Breast epithelium (tissue), 4 donors: ENCODE data around the gene B4GAT1. TPM values are rescaled to one million over a fixed set of nuclear protein-coding genes. Genes with fewer than 3 reads are reported as not detected.
"Not testable (repeated sequence)": the region's sequence is repeated elsewhere in the genome, so short reads cannot be mapped to it uniquely, and the experiment has no call there.

Experiments used
- DNase-seq, 2 donors: peaks; one replicate each; pipeline ENCODE4 v3.0.0-alpha.2; 2019; ENCODE audit warnings: low spot score in 2 of 2
- H3K27ac ChIP-seq, 2 donors: fragments of 200-600 bp; sonication (generic) in 1 of 2; one replicate each; pipeline ENCODE4 v1.5.1; 2016 to 2019; ENCODE audit warnings: mild to moderate bottlenecking in 1 of 2
- H3K27me3 ChIP-seq, 2 donors: fragments of 200-600 bp; sonication (generic) in 1 of 2; one replicate each; pipeline versions ENCODE4 v1.5.1 to v1.6.0; 2017 to 2019; ENCODE audit warnings: control low read depth in 1 of 2, mild to moderate bottlenecking in 1 of 2
- H3K36me3 ChIP-seq: fragments of 200-600 bp; one replicate; pipeline ENCODE4 v1.5.1; 2019
- H3K4me1 ChIP-seq, 2 donors: fragments of 200-600 bp; sonication (generic); one replicate each; pipeline ENCODE4 v1.5.1; 2016 to 2019; ENCODE audit warnings: control low read depth in 1 of 2
- H3K4me3 ChIP-seq, 3 donors: fragments of 200-600 bp; sonication (generic); 1 replicate in 2 of 3; 2 replicates in 1 of 3; pipeline ENCODE4 v1.5.1; 2016 to 2019; ENCODE audit warnings: mild to moderate bottlenecking in 3 of 3, moderate library complexity in 2 of 3
- H3K9me3 ChIP-seq, 2 donors: fragments of 200-600 bp; sonication (generic) in 1 of 2; one replicate each; pipeline ENCODE4 v1.5.1; 2016 to 2019; ENCODE audit warnings: control low read depth in 1 of 2
- CTCF ChIP-seq, 3 donors: fragments of 450-650 bp; IDR thresholded peaks; one replicate each; pipeline ENCODE4 v1.5.1; 2016 to 2017; ENCODE audit warnings: antibody characterized with exemption in 3 of 3, mild to moderate bottlenecking in 3 of 3, moderate library complexity in 3 of 3
- POLR2A ChIP-seq: fragments of 450-650 bp; IDR thresholded peaks from one replicate; pipeline ENCODE4 v1.6.1; 2016; ENCODE audit warnings: antibody characterized with exemption, mild to moderate bottlenecking, moderate library complexity
- POLR2AphosphoS5 ChIP-seq, 3 donors: sonication (generic); formaldehyde crosslinking; IDR thresholded peaks; one replicate each; pipeline ENCODE4 v1.6.1; 2017; ENCODE audit warnings: antibody characterized with exemption in 3 of 3
- intact Hi-C: fragments of 100-400 bp; cut with DNase I; formaldehyde crosslinking; loops from one replicate; pipeline ENCODE4 v1.15.1; 2023; ENCODE audit warnings: low total_unique reads
- total RNA-seq, 3 donors: library from RNA; depleted of rRNA; stranded (reverse); fragments of >200 nt; gene quantifications; one replicate each; pipeline ENCODE4 v1.1.0, GENCODE V29; 2016

Gene B4GAT1
- total RNA-seq, 3 donors from 2014 or later: 20.0 to 35.4 (median 30.1) TPM

- Histone ChIP-seq H3K27me3 (no peaks in the 10 kb centered on the region), H3K27ac (no peak overlapping the region), H3K9me3 (no peaks in the 10 kb centered on the region), H3K36me3 (no peaks in the 10 kb centered on the region), H3K4me3 (peak overlapping the region in 2 of 3 donors; percentile 35 to 44), H3K4me1 (no peaks in the 10 kb centered on the region)
- DNase-seq: peak; percentile 70 to 85
- peak; percentile 74 to 95 (median 85) for TF ChIP-seq CTCF (IDR thresholded peaks at IDR 0.05)
- no peak for TF ChIP-seq POLR2A
- peak in 1 of 3 donors; percentile 26 for TF ChIP-seq POLR2AphosphoS5 (IDR thresholded peaks at IDR 0.05)
- intact Hi-C loops: no loop called here
Measured at GRCh38 chr11:66386171-66387069, 39.0 kb upstream of the B4GAT1 start.

DNA sequence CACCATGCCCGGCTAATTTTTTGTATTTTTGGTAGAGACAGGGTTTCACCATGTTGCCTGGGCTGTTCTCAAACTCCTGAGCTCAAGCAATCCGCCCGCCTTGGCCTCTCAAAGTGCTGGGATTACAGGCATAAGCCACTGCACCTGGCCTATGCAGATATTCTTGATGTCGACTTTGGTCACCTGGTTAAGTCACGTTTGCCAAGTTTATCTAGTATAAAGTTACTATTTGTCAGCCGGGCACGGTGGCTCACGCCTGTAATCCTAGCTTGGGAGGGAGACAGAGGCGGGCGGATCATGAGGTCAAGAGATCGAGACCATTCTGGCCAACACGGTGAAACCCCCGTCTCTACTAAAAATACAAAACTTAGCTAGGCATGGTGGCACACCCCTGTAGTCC, 36.9 kb upstream of the B4GAT1 start:
- H3K4me1 ChIP-seq, H3K36me3 ChIP-seq, H3K4me3 ChIP-seq, H3K27ac ChIP-seq, H3K27me3 ChIP-seq, DNase-seq, intact Hi-C loops, H3K9me3 ChIP-seq: not testable (repeated sequence)

DNA sequence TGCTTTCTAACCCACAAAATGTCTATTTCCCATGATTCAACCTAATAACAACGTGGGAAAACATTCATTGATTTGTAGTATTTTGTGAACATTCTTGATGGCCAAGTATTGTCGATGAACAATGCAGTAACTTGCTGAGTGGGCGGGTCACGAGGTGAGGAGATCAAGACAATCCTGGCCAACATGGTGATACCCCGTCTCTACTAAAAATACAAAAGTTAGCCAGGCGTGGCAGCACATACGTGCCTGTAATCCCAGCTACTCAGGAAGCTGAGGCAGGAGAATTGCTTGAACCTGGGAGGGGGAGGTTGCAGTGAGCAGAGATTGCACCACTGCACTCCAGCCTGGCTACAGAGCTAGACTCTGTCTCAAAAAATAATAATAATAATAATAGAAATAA, 32.8 kb upstream of the B4GAT1 start:
- intact Hi-C loops, DNase-seq, H3K27ac ChIP-seq, H3K4me3 ChIP-seq, H3K9me3 ChIP-seq, H3K27me3 ChIP-seq, H3K4me1 ChIP-seq, H3K36me3 ChIP-seq: not testable (repeated sequence)

GRCh38 chr11:66373690-66374287, 26.4 kb upstream of the B4GAT1 start:
- H3K9me3 ChIP-seq, H3K27me3 ChIP-seq: not testable (repeated sequence)

GRCh38 chr11:66373265-66373664, 25.8 kb upstream of the B4GAT1 start:
- no peak overlapping the region for H3K4me3 ChIP-seq
- TF ChIP-seq CTCF (IDR thresholded peaks at IDR 0.05) (no peak), POLR2A (no peak), POLR2AphosphoS5 (IDR thresholded peaks at IDR 0.05) (no peak)
- no peaks in the 10 kb centered on the region for H3K4me1 ChIP-seq
- no peaks in the 10 kb centered on the region for H3K27me3 ChIP-seq
- H3K36me3 ChIP-seq: no peaks in the 10 kb centered on the region
- intact Hi-C loops: no loop called here
- H3K27ac ChIP-seq: no peak overlapping the region
- peak in 1 of 2 donors; percentile 26 for DNase-seq
- no peaks in the 10 kb centered on the region for H3K9me3 ChIP-seq

More at GRCh38 chr11:66373690-66374287, 26.4 kb upstream of the B4GAT1 start:
- H3K4me1 ChIP-seq, DNase-seq, H3K27ac ChIP-seq, H3K36me3 ChIP-seq, H3K4me3 ChIP-seq, intact Hi-C loops: not testable (repeated sequence)

DNA sequence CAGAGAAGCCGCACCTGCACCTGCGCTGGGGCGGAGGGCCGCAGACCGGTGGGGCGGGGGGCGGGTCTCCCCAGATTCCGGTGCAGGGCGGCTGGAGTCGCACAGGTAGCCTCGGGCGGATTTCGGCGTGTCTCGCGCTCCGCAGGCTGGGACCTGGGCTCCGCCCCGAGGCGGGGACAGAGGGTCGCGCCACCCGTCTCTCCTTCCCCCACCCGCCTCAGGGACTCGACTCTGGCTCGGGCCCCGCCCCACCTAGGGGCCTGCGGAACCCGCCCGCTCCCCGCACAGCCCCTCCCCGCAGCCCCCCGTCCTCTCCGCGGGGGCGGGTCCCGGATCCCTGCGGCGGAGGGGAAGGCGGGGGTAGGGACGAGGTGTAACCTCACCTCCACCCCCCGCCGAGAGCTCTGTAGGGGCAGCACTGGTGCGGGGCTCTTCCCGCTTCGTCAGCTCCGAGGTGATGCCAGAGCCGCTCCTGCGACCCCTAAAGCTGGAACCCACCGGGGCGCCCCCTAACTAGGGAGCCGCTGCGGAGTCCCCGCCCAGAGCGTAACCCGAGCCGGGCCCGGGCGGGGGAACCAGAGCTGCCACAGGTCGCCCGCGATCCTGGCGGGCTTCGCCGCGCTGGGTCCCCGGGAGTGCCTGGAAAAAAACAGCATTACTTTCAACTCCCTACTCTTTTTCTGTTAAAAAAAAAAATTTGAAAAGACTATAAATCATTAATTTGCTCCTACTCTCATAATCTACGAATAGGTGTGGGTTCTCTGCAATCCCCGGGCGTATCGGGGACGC, 24.4 kb upstream of the B4GAT1 start, which contains the start of gene SLC29A2:
SLC29A2 (minus strand) TSS at position 134 of the 789 bp plus-strand sequence. CDS start 169 bp downstream, outside the sequence.
- TF ChIP-seq POLR2A (peak; percentile 8), POLR2AphosphoS5 (IDR thresholded peaks at IDR 0.05) (no peak)
- peak; percentile 75 to 88 for DNase-seq
- H3K4me3 ChIP-seq: peak within 1 kb of the TSS; percentile 61 to 89 (median 77)
- H3K27me3 ChIP-seq: no peaks in the 10 kb centered on the region
- no peaks in the 10 kb centered on the region for H3K9me3 ChIP-seq
- H3K4me1 ChIP-seq: no peaks in the 10 kb centered on the region
- peak within 1 kb of the TSS; percentile 89 to 90 for H3K27ac ChIP-seq
- intact Hi-C loops: no loop called here
- no peaks in the 10 kb centered on the region for H3K36me3 ChIP-seq
